Thoracic aorta (tissue), 2 donors: ENCODE measurements around the gene TSPAN14. TPM values are rescaled to one million over a fixed set of nuclear protein-coding genes. Genes with fewer than 3 reads are reported as not detected.
A peak's percentile ranks its signal among the peaks of the same experiment; 100 is the strongest.

Source experiments
- ATAC-seq: fragments of 150-250 bp; one replicate; pipeline ENCODE4 v1.8.0; 2017; ENCODE audit warnings: low read depth; ENCODE audit not compliant: insufficient number of reproducible peaks, low FRiP score
- DNase-seq: peaks from one replicate; pipeline ENCODE4 v3.0.0-alpha.2; 2020; ENCODE audit warnings: low spot score
- H3K27ac ChIP-seq, 2 donors: fragments of 200-600 bp; sonication (generic); 1 replicate in 1 of 2; 2 replicates in 1 of 2; pipeline ENCODE4 v1.5.1; 2016; ENCODE audit warnings: mild to moderate bottlenecking in 2 of 2, moderate library complexity in 2 of 2
- H3K27me3 ChIP-seq: fragments of 200-600 bp; sonication (generic); replicated peaks from 2 replicates; pipeline ENCODE4 v1.6.0; 2016; ENCODE audit warnings: mild to moderate bottlenecking; ENCODE audit not compliant: insufficient read depth
- H3K36me3 ChIP-seq: fragments of 200-600 bp; sonication (generic); one replicate; pipeline ENCODE4 v1.5.1; 2016
- H3K4me1 ChIP-seq, 2 donors: fragments of 200-600 bp; sonication (generic); 1 replicate in 1 of 2; 2 replicates in 1 of 2; pipeline versions ENCODE4 v1.5.1 to v1.6.0; 2016; ENCODE audit warnings: low read depth in 2 of 2, mild to moderate bottlenecking in 1 of 2; ENCODE audit not compliant: control insufficient read depth in 1 of 2
- H3K4me3 ChIP-seq: fragments of 200-600 bp; sonication (generic); 2 replicates; pipeline ENCODE4 v1.5.1; 2016; ENCODE audit warnings: mild to moderate bottlenecking
- H3K9me3 ChIP-seq: fragments of 200-600 bp; sonication (generic); 2 replicates; pipeline ENCODE4 v1.5.1; 2016
- CTCF ChIP-seq: fragments of 200-600 bp; sonication (generic); IDR thresholded peaks from one replicate; pipeline ENCODE4 v1.5.1; 2019; ENCODE audit warnings: antibody characterized with exemption
- total RNA-seq, 2 donors: library from RNA; depleted of rRNA; stranded (reverse); fragments of >200 nt; gene quantifications; one replicate each; pipeline versions ENCODE4 v1.1.0 to v1.2.3, GENCODE V29; 2016

Gene TSPAN14
- total RNA-seq, 2 donors from 2014 or later: 38.2 to 40.1 TPM

- peak overlapping the region in 1 of 2 donors; percentile 18 for H3K27ac ChIP-seq
- H3K4me1 ChIP-seq: peaks cover 32 to 62% of the 10 kb centered on the region in 2 donors
- H3K27me3 ChIP-seq: no peaks in the 10 kb centered on the region
- DNase-seq (no peak), ATAC-seq (no peak)
- TF ChIP-seq CTCF: no peak
- H3K36me3 ChIP-seq: no peaks in the 10 kb centered on the region
- H3K9me3 ChIP-seq: no peaks in the 10 kb centered on the region
- peak overlapping the region; percentile 24 for H3K4me3 ChIP-seq
Measured at GRCh38 chr10:80459047-80459865, 5.1 kb downstream of the TSPAN14 start.

GRCh38 chr10:80460399-80461207, 6.5 kb downstream of the TSPAN14 start:
- Histone ChIP-seq H3K27ac (no peak overlapping the region), H3K27me3 (no peaks in the 10 kb centered on the region), H3K4me1 (peaks cover 40 to 69% of the 10 kb centered on the region in 2 donors), H3K36me3 (no peaks in the 10 kb centered on the region), H3K9me3 (no peaks in the 10 kb centered on the region), H3K4me3 (no peak overlapping the region)
- ATAC-seq: no peak
- DNase-seq: no peak
- no peak for TF ChIP-seq CTCF

GRCh38 chr10:80461208-80462183, 7.4 kb downstream of the TSPAN14 start:
- H3K4me1 ChIP-seq: peaks cover 41 to 66% of the 10 kb centered on the region in 2 donors
- H3K9me3 ChIP-seq: no peaks in the 10 kb centered on the region
- no peaks in the 10 kb centered on the region for H3K36me3 ChIP-seq
- no peak for TF ChIP-seq CTCF
- H3K4me3 ChIP-seq: no peak overlapping the region
- DNase-seq: no peak
- H3K27me3 ChIP-seq: no peaks in the 10 kb centered on the region
- ATAC-seq: no peak
- H3K27ac ChIP-seq: no peak overlapping the region

- ATAC-seq (peak; percentile 19), DNase-seq (no peak)
- Histone ChIP-seq H3K27ac (peak overlapping the region in 1 of 2 donors; percentile 23), H3K4me3 (peak overlapping the region; percentile 37), H3K4me1 (peaks cover 41 to 72% of the 10 kb centered on the region in 2 donors), H3K27me3 (no peaks in the 10 kb centered on the region), H3K36me3 (no peaks in the 10 kb centered on the region), H3K9me3 (no peaks in the 10 kb centered on the region)
- no peak for TF ChIP-seq CTCF
Measured at GRCh38 chr10:80462299-80462980, 8.3 kb downstream of the TSPAN14 start.
